NB4 (cell line): ENCODE data around the gene AFAP1L1.

ENCODE experiments used
- CTCF ChIP-seq: IDR thresholded peaks from one replicate; pipeline ENCODE4 v1.5.1; 2012; ENCODE audit warnings: low read depth, low read length
- MAX ChIP-seq: IDR thresholded peaks from 2 replicates; pipeline ENCODE4 v1.6.1; 2011; ENCODE audit warnings: low read depth, low read length
- MYC ChIP-seq: IDR thresholded peaks from 2 replicates; pipeline ENCODE4 v1.6.1; 2011; ENCODE audit warnings: low read depth, low read length
- POLR2A ChIP-seq: IDR thresholded peaks from 2 replicates; pipeline ENCODE4 v1.6.1; 2011; ENCODE audit warnings: mild to moderate bottlenecking; ENCODE audit not compliant: insufficient read length; ENCODE audit errors: extremely low read depth

GRCh38 chr5:149271716-149272563 lies at the start of gene AFAP1L1:
- no peak for TF ChIP-seq MAX
- TF ChIP-seq CTCF, result no peak
- no peak for TF ChIP-seq POLR2A
- no peak for TF ChIP-seq MYC
